Transverse colon (tissue), 4 donors: ENCODE measurements around the gene CRLF1. TPM values are rescaled to one million over a fixed set of nuclear protein-coding genes. Genes with fewer than 3 reads are reported as not detected.

Source experiments
- DNase-seq: peaks from one replicate; pipeline ENCODE4 v3.0.0-alpha.2; 2019
- H3K27ac ChIP-seq, 4 donors: fragments of 200-600 bp; sonication (generic); 2 replicates each; pipeline ENCODE4 v1.5.1; 2016 to 2018; ENCODE audit warnings: inconsistent platforms in 4 of 4
- H3K27me3 ChIP-seq: fragments of 200-600 bp; sonication (generic); 2 replicates; pipeline ENCODE4 v1.5.1; 2017; ENCODE audit warnings: inconsistent platforms
- H3K36me3 ChIP-seq, 4 donors: fragments of 200-600 bp; sonication (generic); 2 replicates each; pipeline ENCODE4 v1.5.1; 2017 to 2019; ENCODE audit warnings: inconsistent platforms in 4 of 4
- H3K4me1 ChIP-seq, 4 donors: fragments of 200-600 bp; sonication (generic); 2 replicates each; pipeline ENCODE4 v1.5.1; 2017 to 2020; ENCODE audit warnings: inconsistent platforms in 4 of 4
- H3K4me3 ChIP-seq, 4 donors: fragments of 200-600 bp; sonication (generic); 1 replicate in 1 of 4; 2 replicates in 3 of 4; pipeline versions ENCODE4 v1.5.1 to v1.6.1; 2017 to 2019; ENCODE audit warnings: inconsistent platforms in 4 of 4
- H3K9me3 ChIP-seq, 2 donors: fragments of 200-600 bp; sonication (generic); 2 replicates each; pipeline ENCODE4 v1.5.1; 2017 to 2019; ENCODE audit warnings: inconsistent platforms in 2 of 2
- EP300 ChIP-seq: sonication (generic); formaldehyde crosslinking; IDR thresholded peaks from one replicate; pipeline ENCODE4 v1.6.1; 2017; ENCODE audit warnings: antibody characterized with exemption, low read depth
- POLR2A ChIP-seq: fragments of 450-650 bp; IDR thresholded peaks from one replicate; pipeline ENCODE4 v1.6.1; 2016; ENCODE audit warnings: antibody characterized with exemption, mild to moderate bottlenecking, moderate library complexity
- POLR2AphosphoS5 ChIP-seq, 3 donors: sonication (generic); formaldehyde crosslinking; IDR thresholded peaks; one replicate each; pipeline ENCODE4 v1.6.1; 2016; ENCODE audit warnings: antibody characterized with exemption in 3 of 3
- WGBS, 2 donors: methylation state at CpG; one replicate each; pipeline ENCODE4 v1.1.5; 2018; ENCODE audit warnings: low coverage in 1 of 2; 5-methylcytosine and 5-hydroxymethylcytosine counted together
- in situ Hi-C, 4 donors: fragments of 200-750 bp; cut with MboI; loops; one replicate each; pipeline versions ENCODE4 v1.15.0 to v1.15.1; 2017; ENCODE audit warnings: low sequenced_read_pairs in 3 of 4, low pct_ligation_motif_present in 1 of 4, low pct_unique_long_range_greater_than_20kb in 1 of 4
- intact Hi-C: fragments of 100-400 bp; cut with DNase I; formaldehyde crosslinking; loops from one replicate; pipeline ENCODE4 v1.15.1; 2023; ENCODE audit warnings: low total_unique reads
- total RNA-seq, 4 donors: library from RNA; depleted of rRNA; stranded (reverse); fragments of >200 nt; gene quantifications; one replicate each; pipeline ENCODE4 v1.1.0, GENCODE V29; 2016
- TF ChIP-seq, protein P1 (sequence below), 5 experiments: fragments of 200-600 bp in 3 of 5; fragments of 450-650 bp in 2 of 5; sonication (generic) in 3 of 5; IDR thresholded peaks; 1 replicate in 2 of 5; 2 replicates in 3 of 5; pipeline ENCODE4 v1.5.1; 2016 to 2017; ENCODE audit warnings: antibody characterized with exemption in 5 of 5, inconsistent platforms in 3 of 5, mild to moderate bottlenecking in 2 of 5, moderate library complexity in 1 of 5

The CRLF1 gene, protein sequence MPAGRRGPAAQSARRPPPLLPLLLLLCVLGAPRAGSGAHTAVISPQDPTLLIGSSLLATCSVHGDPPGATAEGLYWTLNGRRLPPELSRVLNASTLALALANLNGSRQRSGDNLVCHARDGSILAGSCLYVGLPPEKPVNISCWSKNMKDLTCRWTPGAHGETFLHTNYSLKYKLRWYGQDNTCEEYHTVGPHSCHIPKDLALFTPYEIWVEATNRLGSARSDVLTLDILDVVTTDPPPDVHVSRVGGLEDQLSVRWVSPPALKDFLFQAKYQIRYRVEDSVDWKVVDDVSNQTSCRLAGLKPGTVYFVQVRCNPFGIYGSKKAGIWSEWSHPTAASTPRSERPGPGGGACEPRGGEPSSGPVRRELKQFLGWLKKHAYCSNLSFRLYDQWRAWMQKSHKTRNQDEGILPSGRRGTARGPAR
- 10 to 100 TPM in 1 of 4 donors, 1 to 10 TPM in 3; 1.1 to 21.0 (median 6.1) TPM for total RNA-seq

DNA sequence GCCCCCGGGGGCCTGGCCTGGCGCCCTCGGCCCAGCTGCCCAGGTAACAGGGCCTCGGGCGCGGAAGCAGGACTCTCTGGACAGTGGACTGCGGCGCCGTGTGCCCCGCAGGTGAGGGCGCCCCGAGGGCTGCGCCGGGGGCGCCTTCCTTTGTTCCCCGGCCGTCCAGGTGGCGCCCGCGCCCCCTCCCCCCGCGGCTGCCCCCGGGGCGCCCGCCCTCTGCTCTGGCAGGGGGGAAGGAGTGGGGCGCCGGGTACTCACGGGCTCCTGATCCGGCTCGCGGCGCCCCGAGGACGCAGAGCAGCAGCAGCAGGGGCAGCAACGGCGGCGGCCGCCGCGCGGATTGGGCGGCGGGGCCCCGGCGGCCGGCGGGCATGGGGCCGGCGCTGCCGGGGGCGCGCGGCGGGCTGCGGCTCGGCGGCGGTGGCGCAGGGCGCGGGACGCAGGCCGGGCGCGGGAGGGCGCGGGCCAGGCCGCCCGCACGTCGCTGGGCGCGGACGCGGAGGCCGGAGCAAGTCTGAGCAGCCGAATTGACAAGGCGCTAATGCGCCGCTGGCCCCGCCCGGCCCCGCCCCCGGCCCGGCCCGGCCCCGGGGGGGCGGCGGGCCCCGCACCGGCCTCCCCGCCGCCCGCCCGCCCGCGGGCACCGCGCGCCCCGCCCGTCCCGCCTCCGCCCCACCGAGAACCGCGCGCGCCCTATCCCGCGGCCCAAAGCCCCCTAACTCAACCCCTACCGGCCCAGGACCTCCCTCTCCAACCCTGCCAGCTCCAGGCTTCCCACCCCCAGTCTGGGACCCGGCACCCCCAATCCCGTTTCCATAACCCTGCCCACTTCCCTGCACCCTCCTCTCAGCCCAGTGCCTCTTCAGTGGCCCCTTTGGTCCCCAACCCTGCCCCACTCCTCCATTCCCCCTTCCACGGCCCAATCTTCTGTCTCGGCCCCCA lies at the start of gene CRLF1:
Gene CRLF1 (minus strand): TSS at position 519 of the 945 bp plus-strand sequence. CDS start 143 bp downstream, at position 376.
- no peaks in the 10 kb centered on the region for H3K36me3 ChIP-seq

DNA sequence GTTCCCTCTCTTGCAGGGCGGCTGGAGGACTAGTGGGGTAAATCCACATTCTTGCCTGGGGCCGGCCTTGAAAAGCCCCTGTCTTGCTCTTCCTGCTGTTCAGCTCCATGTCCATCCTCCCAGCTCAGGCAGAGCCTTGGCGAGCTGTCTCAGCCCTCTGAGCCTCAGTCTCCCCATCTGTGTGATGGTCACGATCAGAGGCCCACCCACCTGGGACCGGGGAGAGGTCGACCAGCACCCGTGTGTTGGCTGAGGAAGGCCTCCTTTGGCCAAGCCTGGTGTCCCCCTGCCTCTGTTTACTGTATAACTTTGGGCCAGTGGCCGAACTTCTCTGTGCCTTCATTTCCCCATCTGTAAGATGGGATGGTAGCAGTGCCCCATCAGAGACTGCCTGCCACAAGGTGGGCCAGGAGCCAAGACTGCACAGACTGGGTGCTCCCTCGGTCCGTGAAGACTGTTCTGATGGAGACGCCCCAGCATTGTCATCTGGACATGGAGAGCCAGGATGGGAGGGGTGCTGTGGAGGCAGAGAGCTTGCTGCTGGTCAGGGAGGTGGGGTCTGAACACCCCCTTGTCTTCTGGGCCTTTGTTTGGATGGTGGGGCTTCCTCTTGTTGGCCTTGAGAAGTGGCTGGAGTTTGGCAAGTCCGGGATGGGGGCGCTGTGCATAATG lies 48.7 kb upstream of the CRLF1 start:
- in situ Hi-C loops (no loop called here), intact Hi-C loops (no loop called here)
- 91% methylated on average over 13 of the region's 13 CpGs; no CpG with 5 or more reads in 1 of the 2 donors for WGBS, 2 donors
- Histone ChIP-seq H3K36me3 (no peaks in the 10 kb centered on the region), H3K4me1 (peaks cover 0 to 33% (median 2%) of the 10 kb centered on the region in 4 donors), H3K27ac (no peak overlapping the region), H3K9me3 (no peaks in the 10 kb centered on the region), H3K27me3 (no peaks in the 10 kb centered on the region), H3K4me3 (no peak overlapping the region)
- TF ChIP-seq, protein P1, sequence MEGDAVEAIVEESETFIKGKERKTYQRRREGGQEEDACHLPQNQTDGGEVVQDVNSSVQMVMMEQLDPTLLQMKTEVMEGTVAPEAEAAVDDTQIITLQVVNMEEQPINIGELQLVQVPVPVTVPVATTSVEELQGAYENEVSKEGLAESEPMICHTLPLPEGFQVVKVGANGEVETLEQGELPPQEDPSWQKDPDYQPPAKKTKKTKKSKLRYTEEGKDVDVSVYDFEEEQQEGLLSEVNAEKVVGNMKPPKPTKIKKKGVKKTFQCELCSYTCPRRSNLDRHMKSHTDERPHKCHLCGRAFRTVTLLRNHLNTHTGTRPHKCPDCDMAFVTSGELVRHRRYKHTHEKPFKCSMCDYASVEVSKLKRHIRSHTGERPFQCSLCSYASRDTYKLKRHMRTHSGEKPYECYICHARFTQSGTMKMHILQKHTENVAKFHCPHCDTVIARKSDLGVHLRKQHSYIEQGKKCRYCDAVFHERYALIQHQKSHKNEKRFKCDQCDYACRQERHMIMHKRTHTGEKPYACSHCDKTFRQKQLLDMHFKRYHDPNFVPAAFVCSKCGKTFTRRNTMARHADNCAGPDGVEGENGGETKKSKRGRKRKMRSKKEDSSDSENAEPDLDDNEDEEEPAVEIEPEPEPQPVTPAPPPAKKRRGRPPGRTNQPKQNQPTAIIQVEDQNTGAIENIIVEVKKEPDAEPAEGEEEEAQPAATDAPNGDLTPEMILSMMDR (IDR thresholded peaks at IDR 0.05): no peak
- TF ChIP-seq POLR2A (no peak), POLR2AphosphoS5 (IDR thresholded peaks at IDR 0.05) (no peak), EP300 (no peak)
- DNase-seq: no peak

More for the DNA sequence above, at the start of gene CRLF1:
- intact Hi-C loops: no loop called here
- H3K27ac ChIP-seq: no peak within 1 kb of the TSS
- H3K4me3 ChIP-seq: peak within 1 kb of the TSS in 2 of 4 donors; percentile 19 to 32
- TF ChIP-seq, protein P1 (IDR thresholded peaks at IDR 0.05): no peak
- no peak for TF ChIP-seq POLR2A
- no peak for TF ChIP-seq EP300
- TF ChIP-seq POLR2AphosphoS5 (IDR thresholded peaks at IDR 0.05): no peak
- peaks cover 96% of the 10 kb centered on the region for H3K27me3 ChIP-seq
- no peaks in the 10 kb centered on the region for H3K9me3 ChIP-seq
- no peak for DNase-seq
- in situ Hi-C loops: loop anchor here in 1 of 4 donors (25.0 kb wide), 1 partner anchor 206 kb away; no protein-coding TSS in a partner anchor
- H3K4me1 ChIP-seq: peaks cover 10 to 35% (median 26%) of the 10 kb centered on the region in 4 donors
- 0 to 2% methylated on average over 4 to 40 of the region's 116 CpGs for WGBS, 2 donors

DNA sequence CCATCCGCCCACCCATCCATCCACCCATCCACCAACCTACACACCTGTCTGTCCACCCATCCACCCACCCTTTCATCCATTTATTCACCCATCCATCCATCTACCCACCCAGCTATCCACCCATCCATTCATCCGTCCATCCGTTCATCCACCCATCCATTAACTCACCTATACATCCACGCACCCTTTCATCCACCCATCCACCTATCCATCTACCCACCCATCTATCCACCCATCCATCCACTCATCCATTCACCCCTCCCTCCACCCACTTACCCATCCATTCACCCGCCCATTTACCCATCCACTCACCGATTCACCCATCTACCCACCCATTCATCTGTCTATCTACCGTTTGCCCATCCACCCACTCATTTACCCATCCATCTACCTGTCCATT lies 47.9 kb upstream of the CRLF1 start:
- in situ Hi-C loops (no loop called here), intact Hi-C loops (no loop called here)
- Histone ChIP-seq H3K36me3 (no peaks in the 10 kb centered on the region), H3K4me3 (no peak overlapping the region), H3K27me3 (no peaks in the 10 kb centered on the region), H3K27ac (no peak overlapping the region), H3K9me3 (no peaks in the 10 kb centered on the region), H3K4me1 (peaks cover 0 to 34% (median 6%) of the 10 kb centered on the region in 4 donors)
- TF ChIP-seq EP300 (no peak), POLR2A (no peak), POLR2AphosphoS5 (IDR thresholded peaks at IDR 0.05) (no peak)
- TF ChIP-seq, protein P1 (IDR thresholded peaks at IDR 0.05): no peak
- DNase-seq: no peak
- 91 to 96% methylated on average over 7 of the region's 7 CpGs for WGBS, 2 donors
